ENCODE data around the gene VSTM5. TPM values are rescaled to one million over a fixed set of nuclear protein-coding genes. Genes with fewer than 3 reads are reported as not detected.

The VSTM5 gene
- total and polyA plus RNA-seq, 2 of the 8 experiments (the other 6 are each of a cell fraction or from before 2014, with no cell fraction given), result 0.22 to 0.70 TPM

GRCh38 chr11:93846411-93846810 is 4.0 kb downstream of the VSTM5 start:
- no peak overlapping the region for H2BK15ac ChIP-seq (ENCODE audit: low read length)
- no peak overlapping the region for H2BK5ac ChIP-seq (ENCODE audit: low read depth, low read length)
- no peak overlapping the region for H3K56ac ChIP-seq (replicated peaks; ENCODE audit: insufficient read length, low read depth, low read length)
- no peak overlapping the region for H3K23ac ChIP-seq (ENCODE audit: insufficient read length)
- DNase-seq (ENCODE audit: low read depth in 1 of 2, low spot score in 2 of 2) (no peak), FAIRE-seq (no peak)
- 0 out of 2 replicates have a peak, but pooled peaks cover 3% of the 10 kb centered on the region for H3K23me2 ChIP-seq (ENCODE audit: low read depth, low read length)
- ChIA-PET POLR2A (ENCODE audit: partially characterized antibody) (interaction anchor here (2.3 kb wide), 1 partner anchor 105 kb away, joined by 6 read pairs; the partner anchor contains the start of genes C11orf54 and TAF1D), CTCF (ENCODE audit: partially characterized antibody) (interaction anchor here (1.0 to 1.3 kb wide), 3 partner anchors 13 to 27 kb away, joined by 3 to 7 read pairs (median 3); no protein-coding TSS in a partner anchor)
- H3K4ac ChIP-seq (replicated peaks; ENCODE audit: insufficient read length, low read depth, low read length), result no peak overlapping the region
- no peak overlapping the region for H3K4me3 ChIP-seq (ENCODE audit: extremely low read depth in 1 of 4, insufficient read depth in 2 of 4, low read depth in 3 of 4, low read length in 4 of 4)
- no peak overlapping the region for H2BK20ac ChIP-seq (ENCODE audit: low read length)
- TF ChIP-seq POU5F1 (IDR thresholded peaks at IDR 0.05; ENCODE audit: low read depth, low read length), result no peak
- no peak for TF ChIP-seq TEAD4 (IDR thresholded peaks at IDR 0.05; ENCODE audit: low read depth, low read length)
- no peak for TF ChIP-seq EGR1 (IDR thresholded peaks at IDR 0.05; ENCODE audit: borderline replicate concordance, low read depth, low read length)
- TF ChIP-seq CREB1 (IDR thresholded peaks at IDR 0.05), result no peak
- TF ChIP-seq HDAC6 (IDR thresholded peaks at IDR 0.05; ENCODE audit: low read depth, low read length), result no peak
- TF ChIP-seq RAD21 (IDR thresholded peaks at IDR 0.05 in 1 of 2, conservative IDR thresholded peaks at IDR 0.05 in 1 of 2; ENCODE audit: low read depth in 2 of 2, low read length in 2 of 2), result no peak
- TF ChIP-seq BCL11A (IDR thresholded peaks at IDR 0.05; ENCODE audit: low read depth in 2 of 2, low read length in 2 of 2), result no peak
- no peak for TF ChIP-seq KDM4A (IDR thresholded peaks at IDR 0.05; ENCODE audit: low read depth, low read length, severe bottlenecking)
- TF ChIP-seq CBX5 (IDR thresholded peaks at IDR 0.05; ENCODE audit: low read depth, low read length), result no peak
- no peak for TF ChIP-seq EZH2 (IDR thresholded peaks at IDR 0.05; ENCODE audit: low read depth, low read length, severe bottlenecking)
- TF ChIP-seq SP1 (IDR thresholded peaks at IDR 0.05; ENCODE audit: low read depth, low read length), result no peak
- TF ChIP-seq FOSL1 (IDR thresholded peaks at IDR 0.05; ENCODE audit: insufficient read depth, low read depth, low read length), result no peak
- H3K4me2 ChIP-seq (ENCODE audit: insufficient read depth in 1 of 2, low read depth in 2 of 2, low read length in 2 of 2), result no peak overlapping the region
- no peaks in the 10 kb centered on the region for H4K20me1 ChIP-seq (replicated peaks in 1 of 2; ENCODE audit: control insufficient read depth in 1 of 2, insufficient read depth in 2 of 2, low read length in 2 of 2)
- no peak overlapping the region; the same call in 1 of the 2 replicates for H4K8ac ChIP-seq (ENCODE audit: extremely low read depth, insufficient read depth, low read length)
- 77% methylated on average over 2 of the region's 2 CpGs; no CpG with 5 or more reads in 1 of the 2 experiments for WGBS, 2 experiments (ENCODE audit: extremely low coverage in 1 of 2, insufficient coverage in 1 of 2, insufficient read length in 1 of 2, insufficient replicate concordance in 2 of 2, low coverage in 1 of 2, low lambda C conversion rate in 2 of 2, missing lambda C conversion rate in 1 of 2)
- peaks cover 0 to 3% (median 2%) of the 10 kb centered on the region in 4 experiments; a peak in 3 of 7 replicates for H3K4me1 ChIP-seq (replicated peaks in 1 of 4; ENCODE audit: control insufficient read depth in 3 of 4, insufficient read depth in 4 of 4, low read length in 3 of 4)
- H2BK120ac ChIP-seq (replicated peaks; ENCODE audit: low read depth, low read length), result no peak overlapping the region
- no peaks in the 10 kb centered on the region for H3K9me3 ChIP-seq (ENCODE audit: insufficient read depth in 2 of 2, low read depth in 1 of 2, low read length in 1 of 2)
- H2AK5ac ChIP-seq (ENCODE audit: low read depth, low read length), result no peak overlapping the region
- no peaks in the 10 kb centered on the region for H3K79me2 ChIP-seq (ENCODE audit: control insufficient read depth in 1 of 2, insufficient read depth in 2 of 2, low read length in 2 of 2)
- no peaks in the 10 kb centered on the region for H3K79me1 ChIP-seq (ENCODE audit: low read depth, low read length)
- no peak overlapping the region for H3K9ac ChIP-seq (replicated peaks in 1 of 4; ENCODE audit: extremely low read depth in 1 of 4, low read depth in 3 of 4, low read length in 3 of 4)
- no peak overlapping the region for H4K5ac ChIP-seq (ENCODE audit: insufficient read length, low read depth, low read length)
- H4K91ac ChIP-seq (replicated peaks; ENCODE audit: insufficient read length, low read length), result no peak overlapping the region
- H3K27ac ChIP-seq (ENCODE audit: low read depth, low read length), result no peak overlapping the region
- no peak overlapping the region for H2AFZ ChIP-seq (ENCODE audit: low read length)
- no peak overlapping the region for H3K14ac ChIP-seq (ENCODE audit: insufficient read length)
- H3K27me3 ChIP-seq (replicated peaks in 1 of 4; ENCODE audit: control insufficient read depth in 3 of 4, extremely low read depth in 1 of 4, insufficient read depth in 3 of 4, low read length in 3 of 4), result no peaks in the 10 kb centered on the region; a peak in 2 of 7 replicates
- no peak overlapping the region for H2BK12ac ChIP-seq (ENCODE audit: low read depth, low read length)
- no peak overlapping the region for H3K18ac ChIP-seq (ENCODE audit: extremely low read depth, low read length)
- H3K36me3 ChIP-seq (ENCODE audit: control insufficient read depth in 2 of 4, insufficient read depth in 4 of 4, low read length in 3 of 4), result no peaks in the 10 kb centered on the region
